SU-DHL-6 (cell line): Measurements from ENCODE around the gene HAUS7.

Experiments used
- H2AFZ ChIP-seq: fragments of 200-600 bp; sonication (generic); 2 replicates; pipeline ENCODE4 v1.6.1; 2014; ENCODE audit warnings: low read depth, mild to moderate bottlenecking, moderate library complexity, mixed read lengths, antibody characterized with exemption, low read length; ENCODE audit not compliant: severe bottlenecking
- H3F3A ChIP-seq: fragments of 200-600 bp; shearing (Covaris generic); 2 replicates; pipeline ENCODE4 v1.6.0; 2016; ENCODE audit warnings: antibody characterized with exemption, mild to moderate bottlenecking; ENCODE audit not compliant: insufficient read depth
- H3K27ac ChIP-seq: fragments of 200-600 bp; sonication (generic); 2 replicates; pipeline ENCODE4 v1.5.1; 2016; ENCODE audit warnings: low read depth, mild to moderate bottlenecking, low read length, moderate library complexity, mixed read lengths
- H3K27me3 ChIP-seq: fragments of 200-600 bp; sonication (generic), shearing (Covaris generic); 2 replicates; pipeline ENCODE4 v1.6.0; 2014; ENCODE audit warnings: mild to moderate bottlenecking, low read length
- H3K36me3 ChIP-seq: fragments of 200-600 bp; sonication (generic); 2 replicates; pipeline ENCODE4 v1.6.1; 2014; ENCODE audit warnings: mild to moderate bottlenecking, low read length, mixed read lengths
- H3K4me2 ChIP-seq: fragments of 300-600, 200-600 bp; shearing (Covaris generic), sonication (generic); 2 replicates; pipeline ENCODE4 v1.6.0; 2014; ENCODE audit warnings: low read length, low read depth, mild to moderate bottlenecking; ENCODE audit not compliant: poor library complexity, severe bottlenecking
- H3K4me3 ChIP-seq: fragments of 200-600 bp; sonication (generic); 2 replicates; pipeline ENCODE4 v1.5.1; 2014; ENCODE audit warnings: antibody characterized with exemption, low read length, mild to moderate bottlenecking, mixed read lengths; ENCODE audit not compliant: insufficient read depth, poor library complexity, severe bottlenecking
- H3K79me2 ChIP-seq: fragments of 200-600 bp; sonication (generic); 2 replicates; pipeline ENCODE4 v1.6.1; 2014; ENCODE audit warnings: mild to moderate bottlenecking, low read length, moderate library complexity; ENCODE audit not compliant: insufficient read depth
- H3K9ac ChIP-seq: fragments of 200-600 bp; sonication (generic); 2 replicates; pipeline ENCODE4 v1.7.0; 2014; ENCODE audit warnings: mild to moderate bottlenecking, low read length
- H3K9me2 ChIP-seq: fragments of 200-600 bp; sonication (generic); replicated peaks from 2 replicates; pipeline ENCODE4 v1.6.1; 2014; ENCODE audit warnings: low read length; ENCODE audit not compliant: insufficient read depth
- H3K9me3 ChIP-seq: fragments of 200-600 bp; sonication (generic); 2 replicates; pipeline ENCODE4 v1.6.1; 2014; ENCODE audit warnings: low read length, mixed read lengths; ENCODE audit not compliant: insufficient read depth
- H4K20me1 ChIP-seq: fragments of 200-600 bp; sonication (generic); 2 replicates; pipeline ENCODE4 v1.6.1; 2014; ENCODE audit warnings: low read depth, mild to moderate bottlenecking, antibody characterized with exemption, low read length, moderate library complexity, mixed read lengths
- EZH2phosphoT487 ChIP-seq: fragments of 200-600 bp; sonication (generic), shearing (Covaris generic); conservative IDR thresholded peaks from 2 replicates; pipeline ENCODE4 v1.6.1; 2018; ENCODE audit warnings: mild to moderate bottlenecking, antibody characterized with exemption, low read length, moderate library complexity, mixed read lengths
- TF ChIP-seq, protein P1 (sequence below): fragments of 200-600 bp; sonication (generic); IDR thresholded peaks from one replicate; pipeline ENCODE4 v1.5.1; 2017; ENCODE audit warnings: antibody characterized with exemption, mild to moderate bottlenecking, low read length, moderate library complexity; ENCODE audit not compliant: insufficient read depth, poor library complexity, severe bottlenecking

The HAUS7 gene

DNA sequence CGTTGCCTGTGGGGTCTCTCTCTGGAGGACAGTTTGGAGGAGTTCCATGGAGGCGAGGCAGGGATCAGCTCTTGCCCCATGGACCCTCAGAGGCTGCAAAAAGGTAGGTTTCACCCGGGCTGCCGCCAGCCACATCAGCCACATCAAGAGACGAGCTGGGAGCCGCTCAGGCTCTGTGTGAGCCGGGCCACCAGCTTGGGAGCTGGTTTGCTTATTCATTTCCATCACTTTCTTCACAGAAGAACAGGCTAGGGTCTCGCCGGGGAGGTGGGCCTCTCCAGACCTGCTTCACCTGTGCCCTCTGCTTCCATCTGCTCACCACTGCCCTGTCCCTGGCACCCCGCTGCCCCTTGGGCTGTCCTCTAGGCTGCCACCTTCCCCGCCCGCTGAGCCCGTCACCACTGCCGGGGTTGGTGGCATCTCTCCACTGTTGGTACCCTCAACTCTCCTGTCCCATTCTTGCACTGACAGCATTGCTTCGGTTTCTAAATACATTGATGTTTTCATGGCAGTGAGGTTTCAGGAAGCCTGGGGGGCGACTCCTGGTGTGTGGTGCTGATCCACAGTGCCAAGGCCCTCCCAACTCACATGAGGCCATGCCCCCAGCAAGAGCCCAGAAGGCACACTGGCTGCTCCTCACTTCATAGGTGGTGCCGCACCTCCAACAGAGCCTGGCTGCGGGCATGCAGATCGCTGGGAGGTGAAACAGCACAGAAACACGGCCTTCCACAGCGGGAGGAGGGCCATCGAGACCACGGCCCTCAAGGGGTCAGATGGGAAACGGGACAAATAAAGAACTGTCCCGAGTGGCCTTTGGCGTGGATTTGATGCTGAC, 20.0 kb downstream of the HAUS7 start:
- no peaks in the 10 kb centered on the region for H3K36me3 ChIP-seq
- no peak overlapping the region for H3K4me3 ChIP-seq
- no peaks in the 10 kb centered on the region for H4K20me1 ChIP-seq
- H3K9me2 ChIP-seq = no peaks in the 10 kb centered on the region
- no peak overlapping the region for H3K9ac ChIP-seq
- H3K27me3 ChIP-seq = no peaks in the 10 kb centered on the region
- no peak overlapping the region for H2AFZ ChIP-seq
- TF ChIP-seq EZH2phosphoT487 = no peak
- TF ChIP-seq, protein P1, sequence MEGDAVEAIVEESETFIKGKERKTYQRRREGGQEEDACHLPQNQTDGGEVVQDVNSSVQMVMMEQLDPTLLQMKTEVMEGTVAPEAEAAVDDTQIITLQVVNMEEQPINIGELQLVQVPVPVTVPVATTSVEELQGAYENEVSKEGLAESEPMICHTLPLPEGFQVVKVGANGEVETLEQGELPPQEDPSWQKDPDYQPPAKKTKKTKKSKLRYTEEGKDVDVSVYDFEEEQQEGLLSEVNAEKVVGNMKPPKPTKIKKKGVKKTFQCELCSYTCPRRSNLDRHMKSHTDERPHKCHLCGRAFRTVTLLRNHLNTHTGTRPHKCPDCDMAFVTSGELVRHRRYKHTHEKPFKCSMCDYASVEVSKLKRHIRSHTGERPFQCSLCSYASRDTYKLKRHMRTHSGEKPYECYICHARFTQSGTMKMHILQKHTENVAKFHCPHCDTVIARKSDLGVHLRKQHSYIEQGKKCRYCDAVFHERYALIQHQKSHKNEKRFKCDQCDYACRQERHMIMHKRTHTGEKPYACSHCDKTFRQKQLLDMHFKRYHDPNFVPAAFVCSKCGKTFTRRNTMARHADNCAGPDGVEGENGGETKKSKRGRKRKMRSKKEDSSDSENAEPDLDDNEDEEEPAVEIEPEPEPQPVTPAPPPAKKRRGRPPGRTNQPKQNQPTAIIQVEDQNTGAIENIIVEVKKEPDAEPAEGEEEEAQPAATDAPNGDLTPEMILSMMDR = no peak
- no peaks in the 10 kb centered on the region for H3K9me3 ChIP-seq
- no peaks in the 10 kb centered on the region for H3F3A ChIP-seq
- no peak overlapping the region for H3K27ac ChIP-seq
- H3K79me2 ChIP-seq = no peaks in the 10 kb centered on the region
- no peak overlapping the region for H3K4me2 ChIP-seq

DNA sequence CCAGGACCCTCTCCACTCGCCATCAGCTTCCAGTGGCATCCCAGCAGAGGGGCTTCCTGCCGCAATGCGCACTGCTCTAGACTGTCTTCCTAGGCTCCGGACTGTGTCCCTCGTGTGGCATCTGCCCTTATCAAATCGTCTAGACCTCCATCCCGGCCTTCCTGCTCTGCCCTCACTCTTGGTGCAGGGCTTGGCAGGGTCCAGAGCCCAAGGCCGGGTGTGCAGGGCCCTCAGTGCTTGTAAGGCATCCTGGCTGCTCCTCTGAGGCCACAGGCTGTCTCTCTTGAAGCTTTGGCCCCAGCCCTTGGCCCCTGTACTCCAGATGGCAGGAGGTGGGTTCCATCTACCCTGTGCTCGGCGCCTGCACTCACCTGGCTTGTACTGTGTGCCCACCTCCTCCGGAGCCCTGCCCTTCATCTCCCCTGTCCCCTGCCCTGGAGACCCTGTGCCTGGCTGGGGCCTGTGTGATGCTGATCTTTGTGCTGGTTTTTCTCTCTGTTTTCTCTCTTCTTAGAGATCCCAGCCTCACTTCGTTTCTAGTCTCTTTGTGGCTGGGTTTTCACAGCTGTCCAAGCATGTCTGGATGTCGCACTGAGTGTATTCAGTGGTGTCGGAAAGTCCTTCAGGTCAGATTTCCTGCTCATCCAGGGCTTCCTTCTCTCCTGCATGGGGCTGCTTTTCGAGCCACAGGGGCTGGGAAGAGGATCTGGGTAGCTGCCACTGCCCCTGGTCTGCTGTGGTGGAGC, 20.8 kb downstream of the HAUS7 start:
- Histone ChIP-seq H3K4me3 (no peak overlapping the region), H3K27me3 (no peaks in the 10 kb centered on the region), H2AFZ (no peak overlapping the region), H3K36me3 (no peaks in the 10 kb centered on the region), H3K9me3 (no peaks in the 10 kb centered on the region), H3K9me2 (no peaks in the 10 kb centered on the region), H4K20me1 (no peaks in the 10 kb centered on the region), H3K27ac (no peak overlapping the region), H3F3A (no peaks in the 10 kb centered on the region), H3K9ac (no peak overlapping the region), H3K4me2 (no peak overlapping the region), H3K79me2 (no peaks in the 10 kb centered on the region)
- TF ChIP-seq EZH2phosphoT487 = no peak
- TF ChIP-seq, protein P1 = no peak

DNA sequence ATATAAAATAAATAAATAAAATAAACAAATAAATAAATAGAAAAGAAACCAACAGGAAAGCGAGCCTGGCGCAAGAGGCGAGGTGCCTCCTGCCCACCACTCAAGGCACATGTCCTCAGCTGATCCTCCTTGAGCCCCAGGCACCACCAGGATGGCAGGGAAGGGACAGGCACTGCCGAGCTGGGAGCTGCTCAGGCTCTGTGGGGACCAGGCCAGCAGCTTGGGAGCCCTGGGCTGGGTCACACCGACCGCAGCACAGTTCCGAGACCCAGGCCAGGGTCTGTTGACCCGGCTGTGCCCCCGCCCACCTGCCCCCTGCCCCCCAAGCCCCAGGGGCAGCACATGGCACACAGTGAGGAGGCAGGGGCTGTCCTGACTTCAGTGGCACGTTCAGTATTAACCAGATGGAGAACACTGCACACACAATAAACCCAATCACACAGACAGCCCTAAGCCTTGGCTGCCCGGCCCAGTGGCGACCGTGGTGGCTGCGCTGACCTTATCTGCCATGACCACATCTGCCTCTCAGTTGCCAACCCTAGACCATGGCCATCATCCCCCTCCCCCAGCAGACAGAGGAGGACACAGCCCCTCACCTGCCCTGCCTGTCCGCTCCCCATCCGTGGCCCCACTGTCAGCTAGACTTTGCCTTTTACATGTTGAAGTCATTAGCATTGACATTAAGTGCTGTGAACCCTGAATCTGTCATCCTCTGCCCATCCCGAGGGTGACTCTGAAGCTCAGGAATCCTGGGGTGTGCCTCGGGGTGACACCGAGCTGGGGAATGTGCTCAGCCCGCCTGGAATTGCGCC, 21.6 kb downstream of the HAUS7 start:
- no peak overlapping the region for H3K9ac ChIP-seq

More for the DNA sequence above, 21.6 kb downstream of the HAUS7 start:
- no peaks in the 10 kb centered on the region for H3F3A ChIP-seq
- H3K9me3 ChIP-seq = no peaks in the 10 kb centered on the region
- no peaks in the 10 kb centered on the region for H3K79me2 ChIP-seq
- no peak overlapping the region for H3K4me2 ChIP-seq
- H3K27ac ChIP-seq = no peak overlapping the region
- no peak for TF ChIP-seq EZH2phosphoT487
- TF ChIP-seq, protein P1 = no peak
- H3K4me3 ChIP-seq = no peak overlapping the region
- H3K36me3 ChIP-seq = no peaks in the 10 kb centered on the region
- H4K20me1 ChIP-seq = no peaks in the 10 kb centered on the region
- no peaks in the 10 kb centered on the region for H3K27me3 ChIP-seq
- no peaks in the 10 kb centered on the region for H3K9me2 ChIP-seq
- no peak overlapping the region for H2AFZ ChIP-seq
